ENCODE results near the gene GPHB5. TPM values are rescaled to one million over a fixed set of nuclear protein-coding genes. Genes with fewer than 3 reads are reported as not detected.

Gene GPHB5, protein sequence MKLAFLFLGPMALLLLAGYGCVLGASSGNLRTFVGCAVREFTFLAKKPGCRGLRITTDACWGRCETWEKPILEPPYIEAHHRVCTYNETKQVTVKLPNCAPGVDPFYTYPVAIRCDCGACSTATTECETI
- total RNA-seq = not detected in 2 replicates

DNA sequence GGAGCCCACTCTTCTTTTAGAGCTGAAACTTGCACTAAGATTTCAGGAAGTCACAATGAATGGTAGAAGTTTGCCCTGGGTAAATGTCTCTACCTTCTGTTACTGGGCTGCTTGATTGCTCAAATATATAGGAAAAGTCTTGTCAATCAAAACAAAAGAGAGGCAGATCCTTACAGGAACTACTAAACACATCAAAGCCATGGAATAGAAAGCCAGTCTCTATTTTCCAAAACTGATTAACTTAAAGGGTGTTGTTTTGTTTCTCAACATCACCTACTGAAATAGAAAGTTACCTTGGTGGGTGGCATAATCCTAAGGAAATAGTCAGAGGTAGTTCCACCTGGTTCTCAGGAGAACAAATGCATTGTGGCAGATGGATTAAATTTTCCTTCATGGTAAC is at the start of gene GPHB5:
Gene GPHB5 (minus strand): TSS at position 101 of the 400 bp plus-strand sequence. CDS start 1,086 bp downstream, outside the sequence.

Other genes starting within 250 kb of the GPHB5 start
- gene RHOJ, start 114.5 kb downstream of the GPHB5 start, total RNA-seq = 118 and 241 TPM in 2 replicates
- gene PPP2R5E, start 224.4 kb upstream of the GPHB5 start, total RNA-seq = 48.3 and 58.4 TPM in 2 replicates

Data from thoracic aorta endothelial cell (primary cell).